HG03066 (cell line): Measurements from ENCODE around the gene FBP2.
"Not testable (repeated sequence)": the region's sequence is repeated elsewhere in the genome, so short reads cannot be mapped to it uniquely, and the experiment has no call there.

Experiments
- ATAC-seq: cut with Tn5 transposase; IDR thresholded peaks from one replicate; pipeline ENCODE4 v1.9.1; 2021; ENCODE audit warnings: low read depth; ENCODE audit not compliant: unreplicated experiment

Gene FBP2

GRCh38 chr9:94566550-94566949, 27.1 kb downstream of the FBP2 start:
- no peak for ATAC-seq

GRCh38 chr9:94564279-94564678, 29.3 kb downstream of the FBP2 start:
- not testable (repeated sequence) for ATAC-seq

GRCh38 chr9:94563548-94563947, 30.1 kb downstream of the FBP2 start:
- ATAC-seq = no peak

- ATAC-seq = no peak
Measured at GRCh38 chr9:94560237-94560636, 33.4 kb downstream of the FBP2 start.

GRCh38 chr9:94557376-94557775, 36.2 kb downstream of the FBP2 start:
- no peak for ATAC-seq

GRCh38 chr9:94554439-94555331, 38.9 kb downstream of the FBP2 start, which contains the start of gene PCAT7:
PCAT7 (plus strand) TSS chr9:94555083.
- no peak for ATAC-seq

DNA sequence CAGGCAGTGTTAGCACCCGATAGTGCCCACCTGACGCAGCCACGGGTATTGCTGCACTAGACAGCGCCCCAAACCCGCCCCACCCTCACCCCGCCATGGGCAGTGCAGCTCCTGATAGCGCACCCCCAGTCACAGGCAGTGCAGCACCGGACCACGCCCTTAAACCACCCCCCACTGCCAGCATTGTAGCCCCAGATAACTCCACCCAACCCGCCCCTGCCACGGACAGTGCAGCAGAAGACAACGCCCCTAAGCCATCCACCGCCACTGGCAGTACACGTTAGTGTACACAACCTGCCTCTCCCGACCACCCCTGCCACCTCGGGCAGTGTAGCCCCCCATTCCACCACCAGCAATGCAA, 39.6 kb downstream of the FBP2 start:
- ATAC-seq = no peak

GRCh38 chr9:94553029-94553938, 40.3 kb downstream of the FBP2 start:
- no peak for ATAC-seq

DNA sequence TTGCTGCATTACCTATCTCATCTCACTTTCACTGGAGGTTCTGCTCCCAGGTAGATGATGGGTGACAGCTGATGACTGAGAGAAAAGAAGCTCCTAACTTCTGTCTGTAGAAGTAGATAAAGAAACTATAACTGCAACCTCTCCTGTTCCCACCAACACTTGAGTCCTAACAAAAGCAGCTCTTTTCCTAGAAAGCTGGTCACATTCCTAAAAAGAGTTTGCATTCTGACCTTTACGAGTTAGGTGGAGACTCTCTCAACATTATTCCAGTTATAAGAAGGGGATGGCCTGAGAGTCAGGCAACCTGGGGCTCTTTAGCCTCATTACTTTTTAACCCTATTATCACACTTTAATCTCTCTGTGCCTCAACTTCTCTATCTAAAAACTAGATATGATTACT, 47.7 kb downstream of the FBP2 start:
- ATAC-seq = no peak

DNA sequence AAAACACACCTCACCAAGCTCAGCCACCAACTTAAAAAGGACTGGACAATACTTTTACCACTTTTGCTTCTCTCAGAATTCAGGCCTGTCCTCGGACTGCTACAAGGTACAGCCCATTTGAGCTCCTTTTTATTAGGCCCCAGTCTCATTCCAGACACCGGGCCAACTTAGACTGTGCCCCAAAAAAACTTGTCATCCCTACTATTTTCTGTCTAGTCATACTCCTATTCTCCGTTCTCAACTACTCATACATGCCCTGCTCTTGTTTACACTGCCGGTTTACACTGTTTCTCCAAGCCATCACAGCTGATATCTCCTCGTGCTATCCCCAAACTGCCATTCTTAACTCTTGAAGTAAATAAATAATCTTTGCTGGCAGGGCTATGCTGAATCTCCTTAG, 49.3 kb downstream of the FBP2 start:
- not testable (repeated sequence) for ATAC-seq

GRCh38 chr9:94538908-94539307, 54.7 kb downstream of the FBP2 start:
- ATAC-seq = no peak

DNA sequence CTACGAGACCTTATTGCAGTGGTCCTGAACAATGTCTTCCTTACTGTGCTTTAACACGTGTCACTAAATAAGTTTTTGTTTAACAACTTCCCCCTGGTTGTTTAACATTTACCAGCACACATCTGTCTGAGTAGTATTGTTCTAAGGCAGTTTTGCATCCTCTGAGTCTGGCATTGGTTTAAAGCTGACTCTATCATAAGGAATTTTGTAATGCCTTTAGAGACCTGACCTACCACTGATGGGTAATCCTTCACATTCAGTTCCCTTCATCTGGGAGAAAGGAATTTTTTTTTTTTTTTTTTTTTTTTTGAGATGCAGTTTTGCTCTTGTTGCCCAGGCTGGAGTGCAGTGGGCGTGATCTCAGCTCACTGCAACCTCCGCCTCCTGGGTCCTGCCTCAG, 58.7 kb downstream of the FBP2 start:
- no peak for ATAC-seq

DNA sequence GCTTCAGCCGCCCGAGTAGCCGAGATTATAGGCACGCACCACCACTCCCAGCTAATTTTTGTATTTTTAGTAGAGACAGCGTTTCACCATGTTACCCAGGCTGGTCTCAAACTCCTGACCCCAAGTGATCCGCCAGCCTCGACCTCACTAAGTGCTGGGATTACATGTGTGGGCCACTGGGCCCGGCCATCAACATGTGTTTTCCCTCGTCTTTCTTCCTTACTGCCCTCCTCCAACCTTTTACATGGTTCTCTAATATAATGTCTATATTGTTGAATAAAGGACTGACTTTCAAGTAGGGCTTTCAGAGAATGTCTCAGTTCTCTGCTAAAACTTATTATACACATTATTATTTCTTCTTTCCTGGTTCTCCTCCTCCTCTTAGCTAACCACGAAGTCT, 60.0 kb downstream of the FBP2 start:
- no peak for ATAC-seq

DNA sequence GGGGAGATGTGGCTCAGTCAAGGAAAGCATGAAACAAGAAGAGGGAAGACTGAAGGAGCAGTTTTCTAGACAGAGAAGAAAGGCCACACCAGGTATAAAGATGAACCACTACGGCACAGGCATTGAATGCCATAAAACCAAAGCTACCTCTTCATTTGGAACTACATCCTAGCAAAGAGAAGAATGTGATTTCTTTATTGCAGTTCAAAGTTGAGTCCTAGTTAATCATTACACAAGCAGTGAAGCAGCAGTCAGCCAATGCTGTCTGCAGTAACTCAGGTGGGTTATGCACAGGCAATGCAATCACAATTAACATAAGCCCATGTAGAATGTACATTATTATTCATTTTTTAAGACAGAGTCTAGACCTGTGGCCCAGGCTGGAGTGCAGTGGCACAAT, 60.5 kb downstream of the FBP2 start:
- ATAC-seq = no peak

DNA sequence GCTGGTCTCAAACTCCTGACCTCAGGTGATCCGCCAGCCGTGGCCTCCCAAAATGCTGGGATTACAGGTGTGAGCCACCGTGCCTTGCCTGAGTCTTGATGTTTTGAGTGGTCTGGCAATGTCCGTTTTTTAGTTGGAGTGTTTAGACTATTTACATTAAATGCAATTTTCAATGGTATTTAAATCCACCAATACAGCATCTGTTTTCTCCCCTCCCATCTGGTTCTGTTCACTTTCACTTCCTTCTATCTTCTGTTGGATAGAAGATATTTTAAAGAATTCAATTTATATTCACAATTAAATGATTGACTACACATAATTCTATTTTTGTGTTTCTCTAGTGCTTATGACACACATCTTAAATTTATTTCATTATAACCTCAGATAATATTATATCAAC, 64.7 kb downstream of the FBP2 start:
- no peak for ATAC-seq

DNA sequence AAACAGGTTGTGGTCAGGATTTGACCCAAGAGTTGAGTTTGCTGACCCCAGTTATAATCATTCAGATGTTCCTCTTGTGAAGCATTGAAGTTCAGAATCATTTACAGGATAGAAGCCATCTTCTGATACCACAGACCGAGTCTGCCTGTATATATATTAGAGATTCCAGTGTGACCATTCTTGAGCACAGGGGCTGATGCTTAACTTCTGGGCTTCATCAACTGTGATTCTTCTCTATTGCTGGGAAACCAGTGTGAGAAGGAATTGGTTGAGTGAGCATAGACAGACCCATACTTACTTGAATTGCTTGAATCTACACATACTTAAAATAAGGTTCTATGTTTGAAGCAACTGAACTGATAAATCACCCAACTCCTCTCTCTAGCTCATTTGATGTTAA, 66.7 kb downstream of the FBP2 start:
- no peak for ATAC-seq

GRCh38 chr9:94526271-94526670, 67.4 kb downstream of the FBP2 start:
- ATAC-seq = no peak

DNA sequence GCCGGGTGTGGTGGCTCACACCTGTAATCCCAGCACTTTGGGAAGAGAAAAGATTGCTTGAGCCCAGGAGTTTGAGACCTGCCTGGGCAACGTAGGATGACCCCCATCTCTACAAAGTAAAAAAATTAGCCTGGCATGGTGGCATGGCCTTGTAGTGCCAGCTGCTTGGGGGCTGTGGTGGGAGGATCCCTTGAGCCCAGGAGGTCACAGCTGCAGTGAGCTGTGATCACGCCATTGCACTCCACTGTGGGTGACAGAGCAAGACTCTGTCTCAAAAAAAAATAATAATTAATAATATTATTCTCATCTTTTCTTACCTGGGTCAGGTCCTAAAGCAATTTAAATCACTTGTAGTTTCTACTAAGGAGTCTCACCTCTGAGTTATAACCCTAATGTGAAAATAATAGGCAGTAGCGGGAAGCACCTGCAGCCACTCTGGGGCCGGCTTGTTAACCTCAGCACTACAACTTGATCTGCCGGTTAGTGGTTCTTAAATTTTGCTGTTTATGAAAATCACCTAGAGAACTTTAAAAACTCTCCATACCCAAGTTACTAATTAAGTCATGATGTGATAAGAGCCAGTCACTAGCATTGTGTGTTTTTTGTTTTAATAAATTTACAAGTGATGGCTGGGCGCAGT, 68.1 kb downstream of the FBP2 start:
- no peak for ATAC-seq

DNA sequence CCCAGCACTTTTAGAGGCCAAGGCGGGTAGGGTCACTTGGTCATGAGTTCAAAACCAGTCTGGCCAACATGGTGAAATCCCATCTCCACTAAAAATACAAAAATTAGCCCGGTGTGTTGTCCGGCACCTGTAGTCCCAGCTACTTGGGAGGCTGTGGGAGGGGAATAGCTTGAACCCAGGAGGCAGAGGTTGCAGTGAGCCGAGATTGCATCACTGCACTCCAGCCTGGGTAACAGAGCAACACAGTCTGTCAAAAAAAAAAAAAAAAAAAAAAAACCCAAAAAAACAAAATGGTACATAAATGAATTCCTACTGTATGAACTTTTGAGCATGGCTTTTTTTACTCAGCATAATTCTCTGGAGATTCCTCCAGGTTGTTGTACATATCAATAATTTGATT, 76.4 kb downstream of the FBP2 start:
- ATAC-seq = no peak

- no peak for ATAC-seq
Measured at GRCh38 chr9:94514722-94515121, 78.9 kb downstream of the FBP2 start.

DNA sequence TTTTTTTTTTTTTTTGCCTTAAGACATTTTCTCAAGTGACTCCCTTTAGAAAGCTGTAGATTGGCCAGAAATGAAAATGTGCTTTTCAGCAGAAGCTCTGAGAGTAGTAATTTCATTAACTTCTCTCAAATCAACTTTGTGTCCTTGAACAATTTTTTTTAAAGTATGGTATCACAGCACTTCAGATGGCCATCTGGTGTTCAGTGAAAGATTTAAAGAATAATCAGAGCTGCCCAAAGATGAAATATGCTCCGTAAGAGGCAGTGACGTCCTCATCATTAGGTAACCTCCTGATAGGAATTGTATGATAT, 81.7 kb downstream of the FBP2 start:
- ATAC-seq = no peak
